HG03442 (cell line): Measurements from ENCODE around the gene E2F3.

Experiments used
- ATAC-seq: cut with Tn5 transposase; IDR thresholded peaks from one replicate; pipeline ENCODE4 v1.9.1; 2021; ENCODE audit warnings: mild to moderate bottlenecking, moderate library complexity; ENCODE audit not compliant: unreplicated experiment

Gene E2F3

GRCh38 chr6:20432692-20433091, 31.0 kb downstream of the E2F3 start:
- no peak for ATAC-seq

- ATAC-seq: no peak
Measured at GRCh38 chr6:20433321-20433720, 31.6 kb downstream of the E2F3 start.

- no peak for ATAC-seq
Measured at GRCh38 chr6:20433929-20434328, 32.2 kb downstream of the E2F3 start.

GRCh38 chr6:20434766-20435165, 33.1 kb downstream of the E2F3 start:
- ATAC-seq: no peak

GRCh38 chr6:20436719-20437118, 35.0 kb downstream of the E2F3 start:
- ATAC-seq: no peak

- no peak for ATAC-seq
Measured at GRCh38 chr6:20437639-20438038, 36.0 kb downstream of the E2F3 start.

GRCh38 chr6:20438462-20439070, 36.9 kb downstream of the E2F3 start:
- no peak for ATAC-seq

- no peak for ATAC-seq
Measured at GRCh38 chr6:20439558-20439957, 37.9 kb downstream of the E2F3 start.

- no peak for ATAC-seq
Measured at GRCh38 chr6:20440296-20440695, 38.6 kb downstream of the E2F3 start.

- no peak for ATAC-seq
Measured at GRCh38 chr6:20441236-20441635, 39.6 kb downstream of the E2F3 start.

- ATAC-seq: no peak
Measured at GRCh38 chr6:20441921-20442320, 40.2 kb downstream of the E2F3 start.

- ATAC-seq: no peak
Measured at GRCh38 chr6:20444786-20445271, 43.1 kb downstream of the E2F3 start.

- ATAC-seq: no peak
Measured at GRCh38 chr6:20447157-20447556, 45.5 kb downstream of the E2F3 start.

- no peak for ATAC-seq
Measured at GRCh38 chr6:20447581-20448132, 46.0 kb downstream of the E2F3 start.

GRCh38 chr6:20448828-20449227, 47.1 kb downstream of the E2F3 start:
- ATAC-seq: no peak

GRCh38 chr6:20454204-20454824, 52.6 kb downstream of the E2F3 start:
- ATAC-seq: no peak

- ATAC-seq: no peak
Measured at GRCh38 chr6:20455251-20455940, 53.7 kb downstream of the E2F3 start.

GRCh38 chr6:20458027-20458894, 56.6 kb downstream of the E2F3 start:
- no peak for ATAC-seq

GRCh38 chr6:20459682-20460081, 58.0 kb downstream of the E2F3 start:
- no peak for ATAC-seq

GRCh38 chr6:20461576-20461975, 59.9 kb downstream of the E2F3 start:
- no peak for ATAC-seq

- ATAC-seq: peak; percentile 37
Measured at GRCh38 chr6:20463396-20463795, 61.7 kb downstream of the E2F3 start.
